Measurements from ENCODE around the gene THAP4.

The THAP4 gene

DNA sequence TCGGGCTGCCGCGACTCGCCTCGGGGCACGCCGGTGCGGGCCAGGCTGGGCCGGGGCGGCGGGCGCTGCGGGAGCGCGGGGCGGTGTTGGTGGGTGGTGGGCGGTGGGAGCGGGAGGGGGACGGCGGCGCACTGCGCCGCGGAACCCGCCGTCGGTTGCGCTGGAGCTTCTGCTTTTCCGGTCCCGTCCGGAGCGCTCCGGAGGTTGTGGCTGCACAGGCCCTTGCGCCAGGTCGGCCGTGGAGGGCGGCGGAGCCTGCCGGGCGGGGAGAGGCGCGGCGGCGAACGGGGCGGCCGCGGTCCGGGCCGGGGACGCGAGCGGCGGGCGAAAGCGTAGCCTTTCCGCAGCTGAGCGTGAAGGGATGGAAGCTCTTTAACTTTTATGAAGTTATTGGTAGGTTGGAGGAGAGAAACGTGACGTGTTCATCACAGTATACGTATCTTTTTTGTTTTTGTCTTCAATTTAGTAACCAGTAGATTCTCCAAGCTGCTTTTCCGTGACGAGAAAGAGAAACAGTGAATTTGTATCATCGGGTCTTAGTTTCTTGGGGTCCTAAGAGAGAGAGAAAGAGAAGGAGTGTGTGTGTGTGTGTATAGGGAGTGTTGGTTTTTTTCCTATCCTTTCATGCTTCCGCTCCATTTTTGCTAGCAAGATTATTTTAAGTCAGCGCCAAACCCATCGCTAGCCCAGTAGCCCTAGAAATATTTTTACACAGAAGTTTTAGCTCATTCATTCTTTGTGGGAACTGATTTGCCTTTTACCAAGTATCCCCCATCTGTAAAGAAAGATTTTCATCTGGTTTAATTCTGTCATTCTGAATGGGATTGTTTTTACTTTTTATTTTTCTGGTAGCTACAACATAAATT lies 1.1 kb upstream of the THAP4 start:
- DNase-seq = no peak

DNA sequence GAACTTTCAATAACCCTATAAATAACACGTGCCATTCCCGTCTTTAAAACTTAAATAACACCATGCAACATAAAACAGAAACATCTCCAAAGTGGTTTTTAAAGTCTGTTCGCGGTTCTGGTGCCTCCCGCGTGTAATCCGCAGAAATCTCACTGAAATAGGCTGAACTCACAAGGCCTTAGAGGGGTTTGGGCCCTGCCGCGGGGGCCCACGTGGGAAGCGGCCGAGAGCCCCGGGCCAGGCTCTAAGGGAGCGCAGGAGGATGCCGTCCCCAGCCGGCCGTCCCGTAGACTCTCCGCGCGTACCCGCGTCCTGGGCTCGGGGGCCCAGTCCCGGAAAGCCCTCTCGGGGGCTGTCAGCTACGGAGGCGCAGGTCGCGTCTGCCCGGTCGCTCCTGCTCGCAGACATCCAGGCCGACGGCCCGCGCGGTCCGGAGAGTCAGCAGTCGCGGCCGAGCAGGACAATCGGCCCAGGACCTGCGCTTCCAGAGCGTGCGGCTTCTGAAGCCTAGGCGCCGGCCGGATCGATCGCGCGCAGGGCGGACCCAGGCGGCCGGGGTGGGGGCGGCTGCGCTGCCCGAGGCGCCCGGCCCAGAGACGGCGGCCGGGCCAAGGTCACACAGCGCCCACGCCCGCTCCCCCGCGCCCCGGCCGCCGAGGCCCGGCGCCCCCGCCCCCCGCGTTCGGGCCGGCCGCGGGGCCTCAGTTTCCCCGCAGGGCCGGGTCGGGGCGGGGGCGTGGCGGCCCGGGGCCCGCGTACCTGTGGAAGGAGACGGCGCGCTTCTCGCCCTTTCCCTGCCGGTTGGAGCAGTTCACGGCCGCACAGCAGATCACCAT lies 558 bp downstream of the THAP4 start:
- no peak for DNase-seq

DNA sequence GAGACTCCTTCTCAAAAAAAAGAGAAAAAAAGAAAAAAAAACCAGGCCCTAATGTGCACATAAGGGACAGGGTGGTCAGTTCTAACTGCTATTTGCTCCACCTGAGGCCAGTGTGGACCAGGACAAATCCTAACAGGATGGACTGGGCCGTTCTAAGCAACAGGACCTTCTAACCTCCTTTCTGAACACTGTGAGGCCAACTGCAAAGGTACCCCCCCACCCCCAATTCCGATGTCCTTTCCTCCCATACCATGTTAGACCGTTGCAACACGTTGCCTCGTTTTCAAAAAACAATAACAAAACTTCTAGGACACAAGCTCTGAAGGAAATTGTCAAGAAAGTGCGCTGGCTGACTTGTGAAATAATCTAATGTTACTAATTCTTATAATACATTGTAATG lies 1.2 kb downstream of the THAP4 start:
- DNase-seq = no peak

DNA sequence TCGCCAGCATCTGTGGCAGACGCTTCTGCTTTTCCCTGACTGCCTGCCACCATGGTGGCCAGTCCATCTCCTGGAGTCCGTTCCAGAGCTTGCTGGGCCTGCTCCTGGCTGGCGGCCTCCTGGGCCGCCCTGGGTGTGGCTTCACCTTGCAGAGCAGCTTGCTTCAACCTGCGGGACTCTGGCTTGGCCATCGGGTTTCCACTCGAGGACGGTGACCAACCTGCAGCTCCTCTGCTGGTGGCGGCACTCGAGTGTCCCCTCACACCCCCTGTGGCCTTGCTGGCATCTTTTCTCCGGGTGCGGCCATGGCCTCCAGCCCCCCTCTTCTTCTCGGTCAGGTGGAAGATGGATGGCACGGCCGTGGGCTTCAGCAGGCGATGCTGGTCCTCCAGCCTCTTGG lies 3.4 kb downstream of the THAP4 start:
- DNase-seq = no peak

DNA sequence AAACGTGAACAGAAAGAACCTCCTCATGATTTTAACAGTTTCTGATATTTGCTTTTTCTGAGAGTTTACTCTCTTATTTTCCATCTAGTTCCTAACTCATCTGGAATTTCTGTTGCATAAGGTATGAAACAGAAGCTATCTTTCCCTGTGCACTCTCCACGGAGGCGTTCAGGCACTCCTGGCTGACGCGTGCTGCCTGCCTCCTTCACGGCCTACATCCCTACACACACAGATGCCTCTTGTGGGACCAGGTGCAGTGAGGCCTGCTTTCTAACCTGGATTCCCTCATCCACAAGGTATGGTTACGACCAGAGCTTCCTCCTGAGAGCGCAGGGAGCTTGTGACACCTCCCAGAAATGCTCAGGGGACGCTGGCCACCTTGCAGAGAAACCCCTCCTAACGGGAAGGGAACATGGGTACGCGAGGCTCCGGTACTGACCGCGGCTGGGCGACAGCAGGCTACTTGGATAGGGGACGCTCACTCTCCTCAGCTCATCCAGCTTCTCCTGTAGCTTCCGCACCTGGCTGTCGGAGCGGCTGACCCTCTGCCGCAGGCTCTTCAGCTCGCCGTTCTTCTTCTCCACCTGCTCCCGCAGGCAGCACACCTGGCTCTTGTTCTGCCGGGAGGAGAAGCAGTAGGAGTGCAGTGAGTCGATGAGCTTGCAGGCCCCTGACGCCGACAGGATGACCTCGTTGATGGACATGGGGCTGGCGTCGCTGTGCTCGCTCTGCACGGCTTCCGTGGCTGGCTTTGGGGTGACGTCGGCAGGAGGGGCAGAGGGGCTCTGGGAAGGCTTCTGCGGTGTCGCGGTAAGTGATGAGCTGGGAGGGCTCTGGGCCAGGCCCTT lies 4.3 kb downstream of the THAP4 start:
- no peak for DNase-seq

DNA sequence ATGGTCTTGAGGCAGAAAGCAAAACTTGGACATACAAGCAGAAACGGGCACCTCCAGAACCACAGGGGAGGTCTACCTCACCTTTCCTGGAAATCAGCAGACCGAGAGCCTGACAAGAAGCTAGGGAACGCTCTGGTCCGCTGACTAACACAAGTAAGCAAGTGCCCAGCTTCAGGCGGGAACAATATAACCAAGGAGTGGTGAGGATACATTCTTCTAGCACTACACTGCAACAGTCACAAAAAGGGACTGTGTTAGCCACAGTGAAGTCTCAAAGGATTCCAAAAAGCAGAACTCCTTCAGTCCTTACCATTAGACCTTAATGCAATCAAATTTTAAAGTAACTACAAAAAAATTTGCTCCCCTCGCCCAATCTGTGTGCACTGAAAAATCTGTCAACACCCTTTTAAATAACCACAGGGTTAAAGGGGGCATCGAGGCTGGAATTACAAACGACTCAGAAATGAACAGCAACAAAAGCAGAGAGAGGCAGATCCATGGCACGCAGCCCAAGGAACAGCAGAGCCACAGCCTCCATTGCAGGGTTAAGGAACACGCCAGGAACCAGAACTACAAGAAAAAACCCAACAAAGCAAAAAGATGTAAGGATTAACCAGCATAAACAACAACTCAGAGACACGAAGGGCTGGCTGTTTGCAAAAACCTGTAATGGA lies 7.1 kb downstream of the THAP4 start:
- no peak for DNase-seq

DNA sequence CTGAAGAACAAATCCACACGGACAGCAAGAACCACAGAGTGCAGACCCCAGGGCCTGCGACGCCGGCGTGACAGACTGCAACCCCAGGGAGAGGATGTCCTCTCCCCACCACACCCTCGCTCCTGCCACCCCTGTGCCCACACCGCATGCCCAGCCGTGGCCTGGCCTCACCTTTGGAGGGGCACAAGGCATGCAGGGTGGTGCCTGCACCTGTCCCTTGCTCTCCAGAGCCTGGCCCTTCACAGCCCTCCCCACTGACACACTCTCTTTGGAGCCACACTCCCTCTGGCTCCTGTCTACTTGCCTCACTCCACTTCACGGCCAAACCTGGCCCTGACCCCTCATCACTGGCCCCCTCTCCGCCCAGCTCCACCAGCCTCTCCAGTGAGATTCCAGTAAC lies 9.3 kb downstream of the THAP4 start:
- DNase-seq = no peak

DNA sequence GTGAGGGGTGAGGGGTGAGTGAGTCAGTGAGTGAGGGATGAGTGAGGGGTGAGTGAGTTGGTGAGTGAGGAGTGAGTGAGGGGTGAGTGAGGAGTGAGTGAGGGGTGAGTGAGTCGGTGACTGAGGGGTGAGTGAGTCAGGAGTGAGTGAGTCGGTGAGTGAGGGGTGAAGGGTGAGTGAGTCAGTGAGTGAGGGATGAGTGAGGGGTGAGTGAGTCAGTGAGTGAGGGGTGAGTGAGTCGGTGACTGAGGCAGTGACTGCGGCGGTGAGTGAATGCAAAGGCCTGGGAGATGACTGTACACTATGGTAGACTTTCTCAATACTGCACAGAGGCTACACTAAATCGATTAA lies 16.6 kb downstream of the THAP4 start:
- DNase-seq = no peak

DNA sequence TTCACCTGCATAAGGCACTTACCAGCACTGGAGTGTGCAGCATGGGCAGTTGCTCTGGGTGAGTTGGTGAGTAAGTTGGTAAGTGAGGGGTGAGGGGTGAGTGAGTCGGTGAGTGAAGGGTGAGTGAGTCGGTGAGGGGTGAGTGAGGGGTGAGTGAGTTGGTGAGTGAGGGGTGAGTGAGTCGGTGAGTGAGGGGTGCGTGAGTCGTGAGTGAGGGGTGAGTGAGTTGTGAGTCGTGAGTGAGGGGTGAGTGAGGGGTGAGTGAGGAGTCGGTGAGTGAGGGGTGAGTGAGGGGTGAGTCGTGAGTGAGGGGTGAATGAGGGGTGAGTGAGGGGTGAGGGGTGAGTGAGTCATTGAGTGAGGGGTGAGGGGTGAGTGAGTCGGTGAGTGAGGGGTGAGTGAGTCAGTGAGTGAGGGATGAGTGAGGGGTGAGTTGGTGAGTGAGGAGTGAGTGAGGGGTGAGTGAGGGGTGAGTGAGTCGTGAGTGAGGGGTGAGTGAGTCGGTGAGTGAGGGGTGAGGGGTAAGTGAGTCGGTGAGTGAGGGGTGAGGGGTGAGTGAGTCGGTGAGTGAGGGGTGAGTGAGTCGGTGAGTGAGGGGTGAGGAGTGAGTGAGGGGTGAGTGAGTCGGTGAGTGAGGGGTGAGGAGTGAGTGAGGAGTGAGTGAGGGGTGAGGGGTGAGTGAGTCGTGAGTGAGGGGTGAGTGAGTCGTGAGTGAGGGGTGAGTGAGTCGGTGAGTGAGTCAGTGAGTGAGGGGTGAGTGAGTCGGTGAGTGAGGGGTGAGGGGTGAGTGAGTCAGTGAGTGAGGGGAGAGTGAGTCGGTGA lies 17.1 kb downstream of the THAP4 start:
- no peak for DNase-seq

DNA sequence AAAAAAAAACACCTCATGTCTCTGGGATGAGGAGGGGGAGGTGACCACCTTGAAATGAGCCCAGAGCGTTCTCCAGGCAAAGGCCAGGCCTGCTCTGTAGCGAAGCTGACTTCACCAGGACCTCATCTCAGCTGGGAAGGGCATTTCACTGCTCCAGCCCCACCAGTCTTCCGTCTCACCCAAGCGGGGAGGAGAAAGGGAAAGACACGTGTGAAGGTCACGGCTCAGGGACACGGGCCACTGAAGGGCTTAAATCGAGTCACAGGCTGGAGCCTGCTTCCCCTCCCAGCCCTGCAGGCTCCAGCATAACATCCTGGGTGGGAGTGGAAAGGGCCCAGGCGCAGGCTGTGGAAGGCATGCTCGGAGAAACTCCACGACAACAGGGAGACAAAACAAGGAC lies 18.1 kb downstream of the THAP4 start:
- DNase-seq = no peak

DNA sequence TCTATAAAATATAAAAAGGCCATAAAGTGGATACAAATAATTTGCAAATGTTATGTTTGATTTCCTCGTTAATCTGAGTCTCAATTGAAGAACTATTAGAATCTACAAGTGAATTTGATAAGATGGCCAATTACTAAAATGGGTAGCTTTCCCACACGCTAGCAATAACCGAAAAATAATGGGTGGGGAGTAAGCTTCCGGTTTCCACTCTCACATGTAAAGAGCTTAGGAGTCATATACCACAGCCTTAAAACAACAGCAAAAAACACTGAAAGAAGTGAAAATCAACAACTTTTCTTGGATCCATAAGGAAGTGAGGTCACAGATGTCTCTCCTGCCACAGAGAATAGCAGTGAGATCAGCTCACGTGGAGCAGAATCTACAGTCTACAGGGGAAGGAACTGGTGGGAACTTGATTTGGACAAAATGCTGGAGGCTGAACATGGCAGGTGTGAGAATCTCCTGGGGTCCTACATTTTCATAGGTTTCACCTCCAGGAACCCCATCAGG lies 18.6 kb downstream of the THAP4 start:
- DNase-seq = no peak

DNA sequence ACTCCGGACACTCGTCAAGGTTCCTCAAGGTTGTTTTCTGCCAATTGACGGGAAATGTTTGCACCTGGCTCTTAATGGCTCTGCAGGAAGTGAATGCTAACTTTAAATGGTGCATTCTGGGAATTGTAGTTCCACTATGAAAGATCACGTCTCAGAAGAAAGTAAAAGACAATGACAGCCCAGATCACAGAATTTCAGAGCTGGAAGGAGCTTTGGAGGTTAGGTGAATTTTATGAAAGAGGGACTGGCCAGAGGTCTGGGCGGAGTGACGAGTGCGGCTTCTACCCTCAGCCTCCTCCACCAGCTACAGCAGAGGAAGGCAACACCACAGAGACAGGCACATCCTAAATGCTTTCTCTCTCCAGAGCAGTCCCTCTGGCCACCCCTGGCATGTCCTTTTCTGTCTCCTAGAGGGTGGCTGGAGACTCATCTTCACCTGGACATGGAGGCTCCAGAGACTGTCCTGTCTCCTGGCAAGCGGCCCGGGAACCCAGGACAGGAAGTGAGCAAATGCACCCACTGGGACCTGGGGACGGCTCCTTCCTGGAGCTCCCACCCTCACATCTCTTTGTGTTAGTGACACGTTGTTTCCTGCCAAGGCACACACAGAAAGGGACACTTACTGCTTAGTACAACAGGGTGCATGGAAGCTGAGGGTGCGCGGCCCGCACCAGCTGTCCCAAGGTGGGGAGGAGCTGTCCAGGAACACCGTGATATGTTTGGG lies 19.4 kb downstream of the THAP4 start:
- DNase-seq = peak; percentile 69

DNA sequence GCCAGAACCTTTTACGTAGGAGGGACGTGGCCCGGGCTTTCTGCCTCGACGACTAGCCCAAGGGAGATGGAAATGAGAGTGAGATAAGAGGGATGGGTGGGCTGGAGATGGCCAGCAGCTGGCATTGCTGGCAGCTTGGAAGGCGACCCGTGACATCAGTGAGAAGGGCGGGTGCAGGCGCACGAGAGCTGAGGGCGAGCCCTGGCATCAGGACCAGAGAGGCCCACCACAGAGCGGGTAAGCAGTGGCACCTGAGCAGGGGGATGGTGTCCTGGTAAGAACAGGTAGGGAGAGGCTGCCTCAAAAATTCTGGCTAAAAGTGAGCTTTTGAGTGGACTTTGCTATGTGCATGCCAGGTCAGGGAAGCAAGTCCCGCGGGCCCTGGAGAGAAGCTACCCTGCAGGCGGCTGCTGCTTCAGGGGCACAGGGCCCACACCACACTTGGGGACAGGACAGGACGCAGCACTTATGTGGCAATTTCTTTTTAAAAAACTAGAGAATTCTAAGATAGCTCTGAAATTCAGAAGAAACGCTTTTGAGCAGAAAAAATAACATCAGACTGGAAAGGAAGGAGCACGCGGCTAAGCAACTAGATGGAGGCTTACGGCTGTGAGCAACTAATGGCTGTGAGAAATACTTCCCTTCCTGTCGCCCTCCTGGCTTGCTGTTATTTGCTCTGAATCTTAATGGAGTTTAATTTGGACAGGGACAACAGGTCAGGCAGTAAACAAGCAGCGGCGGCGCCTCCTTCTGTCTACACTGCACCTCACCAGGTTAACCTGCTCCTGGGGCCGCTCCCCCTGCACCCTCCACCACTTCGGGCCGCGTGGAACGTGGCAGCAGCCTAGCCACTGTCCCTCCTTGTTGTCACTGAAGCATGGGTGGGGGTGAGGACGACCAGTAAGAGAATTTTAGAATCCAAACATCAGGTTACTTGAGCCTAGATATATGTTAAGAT lies 20.5 kb downstream of the THAP4 start:
- no peak for DNase-seq

DNA sequence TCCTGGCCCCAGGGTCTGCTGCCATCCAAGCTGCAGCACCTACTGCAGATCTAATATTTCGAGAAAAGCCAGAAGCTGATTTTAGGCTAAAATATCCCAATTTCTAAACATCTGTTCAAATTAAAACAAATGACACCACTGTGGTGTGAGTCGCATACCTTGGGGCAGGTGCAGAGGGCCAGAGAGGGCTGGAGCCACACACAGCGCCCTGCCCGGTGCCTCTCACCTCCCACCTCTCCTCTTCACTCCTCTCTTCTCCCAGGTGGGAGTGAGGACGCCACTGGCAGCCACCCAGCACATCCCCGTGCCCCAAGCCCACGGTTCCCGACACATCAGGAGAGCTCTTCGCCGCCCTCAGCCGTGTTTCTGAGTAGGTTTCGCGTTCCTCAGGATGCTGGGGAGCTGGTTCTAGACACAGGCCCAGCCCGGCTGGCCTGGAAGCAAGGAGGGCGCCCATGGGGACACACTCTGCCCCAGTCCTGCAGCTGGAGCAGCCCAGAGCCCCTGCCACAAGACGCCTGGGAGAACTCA lies 21.4 kb downstream of the THAP4 start:
- no peak for DNase-seq

DNA sequence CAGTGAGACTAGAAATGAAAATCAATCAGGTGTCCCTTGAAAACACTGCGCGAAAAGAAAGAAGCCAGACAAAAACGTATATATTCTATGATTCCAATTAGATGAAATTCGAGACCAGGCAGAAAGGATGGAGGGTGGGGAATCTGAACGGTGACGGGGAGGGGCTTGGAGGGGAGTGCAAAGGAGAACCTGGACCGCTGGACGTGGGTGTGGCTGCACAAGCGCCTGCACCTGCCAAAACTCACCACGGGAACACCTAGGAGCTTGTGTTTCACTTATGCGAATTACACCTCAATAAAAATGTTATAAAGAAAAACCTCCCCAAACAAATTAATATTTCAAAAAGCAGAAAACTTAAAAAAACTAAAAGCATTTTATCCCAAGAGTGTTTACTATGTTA lies 21.9 kb downstream of the THAP4 start:
- DNase-seq = no peak

DNA sequence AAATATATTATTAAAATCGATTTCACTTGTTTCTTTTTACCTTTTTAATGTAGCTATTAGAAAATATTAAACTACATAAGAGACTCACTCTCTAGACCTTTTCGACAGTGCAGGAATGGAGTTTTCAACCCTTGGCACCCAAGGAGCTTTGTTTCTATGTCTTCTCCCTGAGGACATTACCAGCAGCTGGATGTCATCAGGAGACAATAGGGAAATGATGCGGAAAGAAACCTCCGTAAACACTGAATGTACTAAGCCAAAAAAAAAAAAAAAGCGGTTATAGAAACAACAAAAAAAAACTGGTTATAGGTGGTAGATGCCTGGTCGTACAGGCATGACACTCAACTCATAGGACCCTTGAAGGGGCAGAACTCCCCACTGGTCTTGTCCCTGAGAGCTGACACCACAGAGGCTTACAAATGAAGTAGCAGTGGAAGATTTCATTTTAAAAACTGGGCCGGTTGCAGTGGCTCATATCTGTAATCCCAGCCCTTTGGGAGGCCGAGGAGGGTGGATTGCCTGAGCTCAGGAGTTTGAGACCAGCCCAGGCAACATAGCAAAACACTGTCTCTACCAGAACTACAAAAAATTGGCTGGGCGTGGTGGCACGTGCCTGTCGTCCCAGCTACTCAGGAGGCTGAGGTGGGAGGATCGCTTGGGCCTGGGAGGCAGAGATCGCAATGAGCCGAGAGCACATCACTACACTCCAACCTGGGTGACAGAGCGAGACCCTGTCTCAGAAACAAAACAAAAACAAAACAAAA lies 23.8 kb downstream of the THAP4 start:
- DNase-seq = no peak

DNA sequence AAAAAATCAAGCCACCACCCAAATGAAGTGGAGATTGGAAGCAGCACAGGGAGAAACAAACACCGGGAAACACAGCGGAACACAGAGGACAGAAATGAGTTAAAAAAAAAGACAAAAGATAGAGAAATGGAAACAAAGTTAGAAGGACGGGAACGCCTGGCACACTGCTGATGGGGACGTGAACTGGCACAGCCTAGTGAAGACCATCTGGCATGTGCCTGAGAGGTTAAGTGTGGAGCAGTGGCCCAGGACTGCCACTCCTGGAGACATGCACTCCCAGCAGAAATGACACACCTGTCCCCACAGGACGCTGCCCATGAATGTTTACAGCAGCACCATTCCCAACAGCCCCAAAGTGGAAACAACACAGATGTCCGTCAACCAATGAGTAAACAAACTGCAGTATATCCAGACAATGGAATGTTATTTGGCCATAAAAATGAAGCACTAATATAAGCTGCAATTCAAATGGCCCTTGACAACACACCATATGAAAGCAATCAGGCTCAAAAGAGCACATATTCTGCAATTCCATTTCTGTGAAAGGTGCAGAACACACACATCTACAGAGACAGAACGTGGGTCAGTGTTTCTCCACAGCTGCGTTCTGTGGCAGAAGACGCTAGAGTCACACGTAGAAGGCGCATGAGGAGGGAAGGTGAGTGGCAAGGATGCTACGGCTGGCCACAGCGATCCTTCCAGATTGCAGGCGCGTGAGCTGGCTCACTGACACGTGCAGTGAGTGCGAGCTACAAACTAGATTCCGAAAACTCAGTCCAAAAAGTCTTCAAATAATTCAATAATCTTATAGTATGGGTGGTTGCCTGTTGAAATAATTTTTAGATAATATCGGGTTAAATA lies 24.6 kb downstream of the THAP4 start:
- DNase-seq = no peak

DNA sequence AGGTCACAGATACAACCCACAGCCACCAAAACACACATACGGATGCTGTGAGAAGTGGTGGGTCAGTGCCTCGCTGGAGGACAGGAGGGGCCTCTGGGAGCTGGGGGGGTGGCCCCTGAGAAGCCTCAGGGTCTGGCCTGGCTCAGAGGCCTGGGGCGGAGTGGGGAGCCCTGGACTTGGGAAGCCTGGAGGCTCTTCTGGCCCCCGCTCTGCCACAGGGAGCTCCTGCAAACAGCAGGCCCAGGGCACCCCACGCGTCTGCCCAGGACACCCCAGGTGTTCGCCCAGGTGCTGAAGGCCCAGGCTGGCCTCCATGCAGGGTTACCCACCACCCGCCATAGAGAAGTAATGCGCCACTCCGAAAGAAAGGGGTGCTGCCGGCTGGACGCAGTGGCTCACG lies 25.9 kb downstream of the THAP4 start:
- DNase-seq = no peak
